ENCODE data around the gene BBIP1. TPM values are rescaled to one million over a fixed set of nuclear protein-coding genes. Genes with fewer than 3 reads are reported as not detected.

The BBIP1 gene
- total and polyA plus RNA-seq, 7 experiments from 2014 or later, result 22.2 to 64.2 (median 36.3) TPM

DNA sequence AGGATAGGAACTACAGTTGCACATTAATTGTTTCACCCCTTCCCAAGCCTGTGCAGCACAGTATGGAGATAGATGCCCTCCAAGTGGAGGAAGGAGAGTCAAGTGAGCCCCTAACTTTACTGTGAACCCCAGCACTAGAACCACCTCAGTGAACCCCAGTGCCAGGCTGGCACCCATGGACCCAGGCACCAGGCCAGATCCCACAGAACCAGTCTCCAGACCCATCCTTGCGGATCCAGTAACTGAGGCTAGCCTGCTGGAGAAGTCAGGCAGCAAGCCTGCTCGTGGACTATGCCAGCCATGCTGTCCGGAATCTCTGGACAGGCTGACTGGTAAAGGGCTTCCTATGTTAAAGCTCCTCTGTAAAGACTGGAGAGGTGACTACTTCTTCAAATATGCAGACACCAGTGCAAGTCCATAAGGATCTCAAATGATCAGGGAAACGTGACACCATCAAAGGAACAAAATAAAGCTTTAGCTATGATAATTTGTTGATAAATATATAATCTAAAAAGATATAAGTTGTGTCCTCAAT, 28.1 kb upstream of the BBIP1 start:
- ChIA-PET POLR2A (interaction anchor here (0.5 to 1.0 kb wide), 3 partner anchors 10 to 20 kb away, joined by 3 to 4 read pairs (median 3); no protein-coding TSS in a partner anchor), CTCF (interaction anchor here (1.0 kb wide), 1 partner anchor 27 kb away, joined by 3 read pairs; no protein-coding TSS in a partner anchor)
- H3K9me3 Mint-ChIP-seq, result peaks cover 0 to 19% (median 12%) of the 10 kb centered on the region in 11 donors
- H3K27me3 Mint-ChIP-seq, result no peaks in the 10 kb centered on the region
- no peak for DNase-seq
- intact Hi-C loops (cut with micrococcal nuclease), result no loop called here
- no peak overlapping the region for H3K27ac ChIP-seq (ENCODE audit: low read depth, low read length)
- H3K27me3 ChIP-seq (ENCODE audit: control insufficient read depth in 2 of 2, insufficient read depth in 2 of 2, low read length in 2 of 2), result no peaks in the 10 kb centered on the region
- peaks cover 23 to 71% (median 59%) of the 10 kb centered on the region in 7 donors for H3K4me1 Mint-ChIP-seq
- H3K36me3 Mint-ChIP-seq, result peaks cover 19 to 79% (median 75%) of the 10 kb centered on the region in 5 donors
- H3K4me1 ChIP-seq (ENCODE audit: control insufficient read depth in 2 of 2, insufficient read depth in 2 of 2, low read length in 2 of 2), result no peaks in the 10 kb centered on the region
- no peaks in the 10 kb centered on the region for H3K9me3 ChIP-seq (ENCODE audit: control insufficient read depth in 2 of 3, low read length in 3 of 3)
- H3K27ac Mint-ChIP-seq, result peak overlapping the region in 1 of 9 donors; percentile 17
- no peak overlapping the region for H3K4me3 ChIP-seq (ENCODE audit: low read length)
- ATAC-seq, result no peak
- H3K36me3 ChIP-seq (ENCODE audit: control insufficient read depth in 2 of 3, insufficient read depth in 3 of 3, low read length in 3 of 3), result no peaks in the 10 kb centered on the region
- no peak overlapping the region for H3K4me3 Mint-ChIP-seq

DNA sequence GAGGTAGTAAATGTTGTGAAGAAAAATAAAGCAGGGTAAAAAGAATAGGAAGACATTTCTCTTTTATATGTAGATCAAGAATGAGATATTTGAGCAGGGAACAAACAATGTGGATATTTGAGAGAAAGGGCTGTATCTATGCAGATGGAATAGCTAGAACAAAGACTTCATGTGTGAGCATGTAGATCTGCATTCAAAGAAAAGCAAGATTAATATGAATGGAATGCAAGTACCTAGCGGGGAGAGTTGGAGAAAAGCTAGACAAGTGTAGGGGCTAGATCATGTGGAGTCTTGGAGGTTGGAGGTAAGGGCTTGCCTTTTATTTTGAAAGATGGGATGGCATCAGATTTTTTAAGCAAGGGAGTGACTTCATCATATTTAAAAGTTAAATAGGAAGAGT, 27.5 kb upstream of the BBIP1 start:
- intact Hi-C loops (cut with micrococcal nuclease), result no loop called here
- no peak overlapping the region for H3K27ac Mint-ChIP-seq
- H3K36me3 Mint-ChIP-seq, result peaks cover 19 to 81% (median 74%) of the 10 kb centered on the region in 5 donors
- Histone ChIP-seq H3K4me1 (ENCODE audit: control insufficient read depth in 2 of 2, insufficient read depth in 2 of 2, low read length in 2 of 2) (no peaks in the 10 kb centered on the region), H3K9me3 (ENCODE audit: control insufficient read depth in 2 of 3, low read length in 3 of 3) (no peaks in the 10 kb centered on the region), H3K27me3 (ENCODE audit: control insufficient read depth in 2 of 2, insufficient read depth in 2 of 2, low read length in 2 of 2) (no peaks in the 10 kb centered on the region), H3K27ac (ENCODE audit: low read depth, low read length) (no peak overlapping the region), H3K4me3 (ENCODE audit: low read length) (no peak overlapping the region), H3K36me3 (ENCODE audit: control insufficient read depth in 2 of 3, insufficient read depth in 3 of 3, low read length in 3 of 3) (no peaks in the 10 kb centered on the region)
- H3K27me3 Mint-ChIP-seq, result no peaks in the 10 kb centered on the region
- ChIA-PET POLR2A (no interaction called here), CTCF (interaction anchor here (0.6 kb wide), 1 partner anchor 1476 kb away, joined by 3 read pairs; no protein-coding TSS in a partner anchor)
- H3K9me3 Mint-ChIP-seq, result peaks cover 0 to 19% (median 11%) of the 10 kb centered on the region in 11 donors
- ATAC-seq (no peak), DNase-seq (no peak)
- H3K4me1 Mint-ChIP-seq, result peaks cover 23 to 71% (median 59%) of the 10 kb centered on the region in 7 donors
- no peak overlapping the region for H3K4me3 Mint-ChIP-seq

DNA sequence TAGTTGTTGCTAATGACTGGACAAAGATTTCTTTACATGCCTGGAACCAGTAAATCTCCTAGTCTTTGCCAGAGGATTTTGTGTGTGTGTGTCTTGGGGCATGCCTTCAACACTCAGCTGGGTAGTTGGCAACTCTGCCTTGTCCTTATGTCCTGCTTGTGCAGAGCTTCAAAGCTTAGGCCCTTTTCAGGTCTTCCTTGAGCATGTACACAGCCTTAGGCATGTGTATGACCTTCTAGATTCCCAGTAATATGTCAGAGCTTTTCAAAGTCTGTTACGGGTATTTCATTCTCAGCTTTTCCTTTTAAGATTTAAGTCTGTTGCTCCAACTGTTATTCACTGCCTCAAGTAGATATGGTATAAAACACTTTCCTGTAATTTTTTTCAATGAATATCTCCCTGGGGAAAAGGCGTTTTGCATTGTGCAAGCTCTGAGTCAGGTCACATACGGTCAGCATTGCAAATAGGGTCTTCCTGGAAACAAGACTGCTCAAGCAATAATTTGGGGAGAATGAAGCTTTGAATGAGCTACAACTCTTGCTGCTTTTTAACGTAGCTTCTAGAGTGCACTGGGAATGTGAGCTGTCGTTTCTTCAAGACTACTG, 25.9 kb upstream of the BBIP1 start:
- H3K9me3 ChIP-seq (ENCODE audit: control insufficient read depth in 2 of 3, low read length in 3 of 3), result no peaks in the 10 kb centered on the region
- no peak overlapping the region for H3K27ac ChIP-seq (ENCODE audit: low read depth, low read length)
- no peaks in the 10 kb centered on the region for H3K27me3 ChIP-seq (ENCODE audit: control insufficient read depth in 2 of 2, insufficient read depth in 2 of 2, low read length in 2 of 2)
- Mint-ChIP-seq H3K9me3 (peaks cover 0 to 22% (median 11%) of the 10 kb centered on the region in 11 donors), H3K27me3 (no peaks in the 10 kb centered on the region), H3K4me1 (peaks cover 26 to 76% (median 61%) of the 10 kb centered on the region in 7 donors), H3K36me3 (peaks cover 19 to 78% (median 70%) of the 10 kb centered on the region in 5 donors), H3K4me3 (no peak overlapping the region), H3K27ac (no peak overlapping the region)
- intact Hi-C loops (cut with micrococcal nuclease), result no loop called here
- no peaks in the 10 kb centered on the region for H3K4me1 ChIP-seq (ENCODE audit: control insufficient read depth in 2 of 2, insufficient read depth in 2 of 2, low read length in 2 of 2)
- POLR2A ChIA-PET, result no interaction called here
- DNase-seq, result no peak
- no peaks in the 10 kb centered on the region for H3K36me3 ChIP-seq (ENCODE audit: control insufficient read depth in 2 of 3, insufficient read depth in 3 of 3, low read length in 3 of 3)
- CTCF ChIA-PET, result interaction anchor here (1.5 kb wide), 1 partner anchor 16 kb away, joined by 3 read pairs; no protein-coding TSS in a partner anchor
- no peak for ATAC-seq
- H3K4me3 ChIP-seq (ENCODE audit: low read length), result no peak overlapping the region

DNA sequence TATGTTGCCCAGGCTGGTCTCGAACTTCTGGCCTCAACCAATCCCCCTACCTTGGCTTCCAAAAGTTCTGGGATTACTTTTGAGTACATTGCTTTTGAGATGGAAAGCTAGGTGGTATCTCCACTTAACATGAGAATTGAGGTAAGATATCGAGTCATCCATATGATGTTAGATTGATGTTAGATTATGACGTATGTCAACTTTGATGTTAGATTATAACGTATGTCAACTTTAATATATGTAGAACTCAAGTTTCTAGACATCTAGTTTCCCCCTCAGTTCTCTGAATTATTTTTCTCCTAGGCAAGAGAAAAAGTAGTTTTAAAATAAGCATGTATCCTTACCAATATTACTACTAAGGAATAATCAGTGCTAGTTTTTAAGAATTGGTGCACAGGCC, 20.4 kb upstream of the BBIP1 start:
- Mint-ChIP-seq H3K27me3 (no peaks in the 10 kb centered on the region), H3K9me3 (peaks cover 0 to 22% (median 8%) of the 10 kb centered on the region in 11 donors), H3K27ac (no peak overlapping the region), H3K4me1 (peaks cover 11 to 70% (median 41%) of the 10 kb centered on the region in 7 donors), H3K36me3 (peaks cover 11 to 54% (median 40%) of the 10 kb centered on the region in 5 donors), H3K4me3 (no peak overlapping the region)
- intact Hi-C loops (cut with micrococcal nuclease), result no loop called here
- Histone ChIP-seq H3K4me1 (ENCODE audit: control insufficient read depth in 2 of 2, insufficient read depth in 2 of 2, low read length in 2 of 2) (no peaks in the 10 kb centered on the region), H3K9me3 (ENCODE audit: control insufficient read depth in 2 of 3, low read length in 3 of 3) (no peaks in the 10 kb centered on the region), H3K27ac (ENCODE audit: low read depth, low read length) (no peak overlapping the region), H3K4me3 (ENCODE audit: low read length) (no peak overlapping the region), H3K27me3 (ENCODE audit: control insufficient read depth in 2 of 2, insufficient read depth in 2 of 2, low read length in 2 of 2) (no peaks in the 10 kb centered on the region), H3K36me3 (ENCODE audit: control insufficient read depth in 2 of 3, insufficient read depth in 3 of 3, low read length in 3 of 3) (no peaks in the 10 kb centered on the region)
- POLR2A ChIA-PET, result no interaction called here
- ATAC-seq (no peak), DNase-seq (no peak)
- CTCF ChIA-PET, result interaction anchor here (0.6 kb wide), 2 partner anchors 52 to 1133 kb away, joined by 3 read pairs; no protein-coding TSS in a partner anchor

DNA sequence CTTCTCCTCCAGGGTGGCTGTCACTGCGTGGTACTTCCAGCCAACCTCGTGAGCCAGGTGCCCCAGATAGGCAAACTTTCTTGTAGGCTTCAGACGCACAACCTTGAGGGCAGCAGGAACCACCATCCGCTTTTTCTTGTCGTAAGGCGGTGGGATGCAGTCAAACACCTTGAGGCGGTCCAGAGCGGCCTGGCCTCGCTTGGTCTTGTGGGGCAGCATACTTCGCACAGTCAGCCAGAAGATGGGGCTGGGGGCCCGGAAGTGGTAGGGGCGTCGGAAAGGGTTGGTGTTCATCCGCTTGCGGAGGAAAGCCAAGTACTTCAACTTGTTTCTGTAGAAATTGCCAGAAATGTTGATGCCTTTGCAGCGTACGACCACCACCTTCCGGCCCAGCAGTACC, 17.8 kb upstream of the BBIP1 start:
- no peak for ATAC-seq

DNA sequence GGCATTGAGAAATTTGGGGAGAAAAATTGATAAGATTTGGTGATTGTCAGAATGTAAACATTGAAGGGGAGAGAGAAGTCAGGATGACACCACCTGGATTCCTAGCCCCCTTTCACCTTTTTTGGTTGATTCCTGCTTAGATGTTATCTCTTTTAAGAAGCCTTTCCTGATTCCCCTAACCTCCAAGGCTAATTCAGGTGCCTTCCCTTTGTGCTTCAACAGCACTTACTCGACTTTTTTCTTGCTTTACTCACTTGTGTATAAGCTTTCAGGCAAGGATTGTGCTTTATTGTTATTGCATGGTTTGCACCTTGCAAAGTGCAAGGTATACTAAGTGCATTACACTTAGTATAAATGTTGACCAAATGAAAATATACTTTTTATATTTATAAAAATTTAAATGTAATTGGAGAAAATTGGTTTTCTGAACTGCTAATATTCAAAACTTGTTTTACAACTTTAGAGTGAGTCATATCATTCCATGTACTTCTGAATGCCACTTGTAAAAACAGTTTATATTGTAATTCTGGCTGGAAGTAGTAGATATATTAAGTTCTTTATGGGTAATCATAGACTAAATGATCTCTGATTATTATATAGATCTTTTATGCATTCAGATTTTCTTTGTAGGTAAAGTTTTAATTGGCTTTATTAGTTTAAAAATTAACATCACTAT, 13.7 kb upstream of the BBIP1 start:
- Histone ChIP-seq H3K4me1 (ENCODE audit: control insufficient read depth in 2 of 2, insufficient read depth in 2 of 2, low read length in 2 of 2) (peaks cover 0 to 2% of the 10 kb centered on the region in 2 donors), H3K9me3 (ENCODE audit: control insufficient read depth in 2 of 3, low read length in 3 of 3) (no peaks in the 10 kb centered on the region), H3K27ac (ENCODE audit: low read depth, low read length) (no peak overlapping the region), H3K36me3 (ENCODE audit: control insufficient read depth in 2 of 3, insufficient read depth in 3 of 3, low read length in 3 of 3) (no peaks in the 10 kb centered on the region), H3K4me3 (ENCODE audit: low read length) (no peak overlapping the region), H3K27me3 (ENCODE audit: control insufficient read depth in 2 of 2, insufficient read depth in 2 of 2, low read length in 2 of 2) (no peaks in the 10 kb centered on the region)
- no peak for DNase-seq
- Mint-ChIP-seq H3K9me3 (no peaks in the 10 kb centered on the region), H3K27ac (no peak overlapping the region), H3K4me3 (no peak overlapping the region), H3K4me1 (peaks cover 7 to 38% (median 23%) of the 10 kb centered on the region in 7 donors), H3K27me3 (no peaks in the 10 kb centered on the region), H3K36me3 (peaks cover 0 to 13% (median 9%) of the 10 kb centered on the region in 5 donors)
- no peak for ATAC-seq
- POLR2A ChIA-PET, result no interaction called here
- intact Hi-C loops (cut with micrococcal nuclease), result no loop called here
- CTCF ChIA-PET, result no interaction called here

More for the DNA sequence above, 17.8 kb upstream of the BBIP1 start:
- H3K36me3 Mint-ChIP-seq, result peaks cover 0 to 29% (median 15%) of the 10 kb centered on the region in 5 donors
- Histone ChIP-seq H3K9me3 (ENCODE audit: control insufficient read depth in 2 of 3, low read length in 3 of 3) (no peaks in the 10 kb centered on the region), H3K4me3 (ENCODE audit: low read length) (no peak overlapping the region), H3K27ac (ENCODE audit: low read depth, low read length) (no peak overlapping the region), H3K4me1 (ENCODE audit: control insufficient read depth in 2 of 2, insufficient read depth in 2 of 2, low read length in 2 of 2) (no peaks in the 10 kb centered on the region), H3K36me3 (ENCODE audit: control insufficient read depth in 2 of 3, insufficient read depth in 3 of 3, low read length in 3 of 3) (no peaks in the 10 kb centered on the region), H3K27me3 (ENCODE audit: control insufficient read depth in 2 of 2, insufficient read depth in 2 of 2, low read length in 2 of 2) (no peaks in the 10 kb centered on the region)
- CTCF ChIA-PET, result no interaction called here
- H3K27me3 Mint-ChIP-seq, result no peaks in the 10 kb centered on the region
- peak overlapping the region in 1 of 10 donors; percentile 39 for H3K4me3 Mint-ChIP-seq
- intact Hi-C loops (cut with micrococcal nuclease), result no loop called here
- H3K27ac Mint-ChIP-seq, result peak overlapping the region in 1 of 9 donors; percentile 28
- no peak for DNase-seq
- POLR2A ChIA-PET, result no interaction called here
- peaks cover 0 to 7% (median 1%) of the 10 kb centered on the region in 11 donors for H3K9me3 Mint-ChIP-seq
- H3K4me1 Mint-ChIP-seq, result peaks cover 7 to 58% (median 36%) of the 10 kb centered on the region in 7 donors
